ENCODE measurements around the gene PRPF18.

GRCh38 chr10:13669182-13669855 is 82.6 kb downstream of the PRPF18 start:
- no peak for TF ChIP-seq CTCF (conservative IDR thresholded peaks at IDR 0.05; ENCODE audit: low read depth, low read length)
- TF ChIP-seq EZH2 (IDR thresholded peaks at IDR 0.05; ENCODE audit: borderline replicate concordance, low read depth, low read length, poor library complexity, severe bottlenecking) = no peak
